HG03520 (cell line): ENCODE measurements around the gene SETD5.

Experiments
- ATAC-seq: cut with Tn5 transposase; IDR thresholded peaks from one replicate; pipeline ENCODE4 v1.9.1; 2021; ENCODE audit warnings: mild to moderate bottlenecking, moderate library complexity; ENCODE audit not compliant: unreplicated experiment

The SETD5 gene

DNA sequence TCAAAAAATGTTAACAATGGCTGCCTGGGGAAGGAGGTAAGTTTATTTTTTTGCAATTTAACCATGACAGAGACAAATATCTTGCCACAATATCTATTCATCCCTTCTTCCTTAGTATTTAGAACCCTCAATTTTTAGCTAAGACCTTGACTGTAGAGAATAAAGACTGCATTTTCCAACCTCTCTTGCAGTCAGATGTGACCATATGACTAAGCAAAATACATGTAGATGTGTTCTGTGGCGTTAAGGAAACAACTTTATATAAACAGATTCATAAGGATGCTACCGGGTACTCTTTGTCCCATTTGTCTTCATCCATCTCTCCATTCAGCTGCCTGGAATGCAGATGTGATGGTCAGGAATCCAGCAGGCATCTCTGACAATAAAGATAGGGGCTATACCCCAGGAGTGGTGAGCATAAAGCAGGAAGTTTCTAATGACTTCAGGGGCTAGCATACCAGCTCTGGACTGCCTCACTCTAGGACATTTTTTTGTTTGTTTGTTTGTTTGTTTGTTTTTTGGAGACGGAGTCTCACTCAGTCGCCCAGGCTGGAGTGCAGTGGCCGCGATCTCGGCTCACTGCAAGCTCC is 115.1 kb downstream of the SETD5 start:
- no peak for ATAC-seq

DNA sequence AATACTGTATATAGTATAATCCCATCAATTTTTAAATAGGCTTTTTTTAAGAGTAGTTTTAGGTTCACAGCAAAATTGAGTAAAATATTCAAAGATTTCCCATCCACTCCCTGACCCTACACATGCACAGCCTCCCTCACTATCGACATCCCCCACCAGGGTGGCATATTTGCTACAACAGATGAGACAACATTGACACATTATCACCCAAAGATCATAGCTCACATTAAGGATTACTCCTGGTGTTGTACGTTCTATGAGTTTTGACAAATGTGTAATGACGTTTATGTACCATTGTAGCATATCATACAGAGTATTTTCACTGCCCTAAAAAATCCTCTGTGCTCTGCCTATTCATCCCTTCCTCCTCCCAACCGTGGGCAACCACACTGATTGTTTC is 116.9 kb downstream of the SETD5 start:
- no peak for ATAC-seq

DNA sequence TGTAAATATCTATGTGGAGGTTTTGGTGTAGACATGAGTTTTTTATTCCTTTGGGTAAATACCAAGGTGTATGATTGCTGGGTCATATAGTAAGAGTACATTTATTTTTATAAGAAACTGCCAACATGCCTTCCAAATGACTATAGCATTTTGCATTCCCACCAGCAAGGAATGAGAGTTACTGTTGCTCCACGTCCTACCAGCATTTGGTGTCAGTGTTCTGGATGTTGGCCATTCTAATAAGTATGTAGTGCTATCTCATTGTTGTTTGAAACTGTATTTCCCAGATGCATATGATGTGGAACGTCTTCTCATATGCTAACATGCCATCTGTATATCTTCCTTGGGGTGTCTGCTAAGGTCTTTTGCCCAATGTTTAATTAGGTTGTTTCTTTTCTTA is 117.5 kb downstream of the SETD5 start:
- no peak for ATAC-seq

DNA sequence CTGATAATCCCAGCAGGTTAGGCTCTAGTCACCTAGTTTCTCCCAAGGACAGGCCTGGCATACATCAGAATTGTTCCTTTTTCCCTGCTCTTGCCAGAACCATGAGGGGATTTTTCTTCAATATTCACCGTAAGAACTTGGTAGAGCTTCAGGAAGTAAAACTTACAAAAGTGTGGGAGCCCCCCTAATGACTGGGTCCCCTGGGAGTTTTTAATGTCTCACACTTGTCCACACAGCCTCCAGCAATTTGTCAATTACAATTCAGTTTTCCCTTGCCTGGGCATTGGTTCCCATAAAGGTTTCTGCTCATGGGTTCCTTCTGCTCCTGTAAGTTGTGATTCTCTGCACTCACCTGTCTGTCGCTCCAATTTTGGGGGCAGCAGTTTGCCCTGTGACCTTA is 127.7 kb downstream of the SETD5 start:
- no peak for ATAC-seq
